Measurements from ENCODE around the gene IRF9.

GRCh38 chr14:24160499-24160849 lies 591 bp upstream of the IRF9 start:
- TF ChIP-seq CTCF (conservative IDR thresholded peaks at IDR 0.05; ENCODE audit: low read length) (no peak), EZH2phosphoT487 (IDR thresholded peaks at IDR 0.05; ENCODE audit: borderline replicate concordance, low read depth, low read length) (no peak)

Measured in OCI-LY7 (cell line).